ENCODE results near the gene MYOG. TPM values are rescaled to one million over a fixed set of nuclear protein-coding genes. Genes with fewer than 3 reads are reported as not detected.

The MYOG gene
- total RNA-seq, 1 donor from 2014 or later: not detected

- peak; percentile 78 for DNase-seq (ENCODE audit: low read depth)
Measured at GRCh38 chr1:203046984-203047630, 38.7 kb downstream of the MYOG start.

- DNase-seq (ENCODE audit: low read depth): no peak
Measured at GRCh38 chr1:203045821-203046594, 39.8 kb downstream of the MYOG start.

DNA sequence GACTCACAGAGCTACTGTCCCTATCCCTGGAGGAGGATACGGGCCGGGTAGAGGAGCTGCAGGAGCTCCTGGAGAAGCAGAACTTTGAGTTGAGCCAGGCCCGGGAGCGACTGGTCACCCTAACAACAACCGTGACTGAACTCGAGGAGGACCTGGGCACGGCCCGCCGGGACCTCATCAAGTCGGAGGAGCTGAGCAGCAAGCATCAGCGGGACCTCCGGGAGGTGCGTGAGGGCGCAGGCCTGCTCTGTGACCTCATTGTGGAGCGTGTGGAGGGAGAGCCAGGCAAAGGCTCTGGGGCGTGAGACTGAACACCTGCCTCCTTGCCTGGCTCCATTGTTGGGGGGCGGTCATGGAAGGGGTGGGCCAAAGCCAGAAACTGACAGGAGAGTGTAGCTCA lies 40.5 kb downstream of the MYOG start:
- DNase-seq (ENCODE audit: low read depth): no peak

DNA sequence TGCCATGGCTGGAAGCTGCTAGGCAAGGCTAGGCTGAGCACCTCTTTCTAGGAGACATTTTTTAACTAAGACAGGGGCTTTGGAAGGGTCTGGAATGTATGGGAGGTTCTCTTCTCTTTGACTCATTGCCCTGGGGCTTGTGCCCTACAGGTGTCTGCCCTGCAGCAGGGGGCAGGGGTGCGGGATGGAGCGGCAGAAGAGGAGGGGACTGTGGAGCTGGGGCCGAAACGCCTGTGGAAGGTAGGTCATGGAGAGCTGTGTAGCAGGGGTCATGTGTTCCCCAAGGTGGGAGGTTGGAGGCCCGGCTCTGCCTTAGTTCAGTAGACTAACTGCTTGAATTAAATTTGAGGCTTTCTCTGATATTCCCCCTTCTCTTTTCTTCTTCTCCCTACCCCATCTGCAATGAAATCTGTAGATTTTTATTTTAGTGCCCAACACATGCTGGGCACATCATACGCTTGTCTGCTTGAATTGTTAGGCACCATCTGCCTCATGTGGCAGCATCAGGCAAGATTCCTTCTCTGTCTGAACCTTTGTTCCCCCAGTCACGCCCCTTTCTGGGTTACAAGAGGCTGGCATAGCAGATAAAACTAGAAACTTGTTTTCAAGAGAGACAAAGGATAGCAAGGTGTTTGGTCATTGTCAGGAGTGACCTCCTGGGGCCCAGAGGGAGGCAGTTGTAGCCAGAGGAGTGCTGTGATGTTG lies 41.1 kb downstream of the MYOG start:
- no peak for DNase-seq (ENCODE audit: low read depth)

DNA sequence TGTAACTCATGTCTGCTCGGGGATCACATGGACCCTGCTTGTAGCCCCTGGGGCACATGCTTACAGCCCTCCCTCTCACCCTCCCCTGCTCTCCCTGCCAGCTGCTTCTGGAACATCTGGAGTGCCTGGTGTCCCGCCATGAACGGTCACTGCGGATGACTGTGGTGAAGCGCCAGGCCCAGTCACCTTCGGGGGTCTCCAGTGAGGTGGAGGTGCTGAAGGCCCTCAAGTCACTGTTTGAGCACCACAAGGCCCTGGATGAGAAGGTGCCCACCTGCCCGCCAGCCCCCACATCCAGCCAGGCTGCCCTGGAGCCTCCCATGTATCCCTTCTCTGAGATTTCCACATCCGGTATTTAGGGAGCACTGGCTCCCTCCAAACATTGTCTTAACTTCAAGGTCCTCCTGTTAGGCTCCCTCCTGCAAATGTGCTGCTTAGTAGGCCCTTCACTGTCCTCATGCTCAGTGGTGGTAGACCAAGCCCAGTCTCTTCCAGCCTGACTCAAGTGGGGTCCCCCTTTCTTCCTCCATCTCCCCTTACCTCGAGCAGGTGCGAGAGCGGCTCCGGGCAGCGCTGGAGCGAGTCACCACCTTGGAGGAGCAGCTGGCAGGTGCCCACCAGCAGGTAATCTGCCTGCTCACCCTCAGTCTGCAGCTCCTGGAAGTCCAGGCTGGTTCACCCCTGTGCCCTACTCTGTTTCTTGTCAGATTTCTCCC lies 41.8 kb downstream of the MYOG start:
- no peak for DNase-seq (ENCODE audit: low read depth)

GRCh38 chr1:203041351-203041932 lies 44.4 kb downstream of the MYOG start:
- no peak for DNase-seq (ENCODE audit: low read depth)

DNA sequence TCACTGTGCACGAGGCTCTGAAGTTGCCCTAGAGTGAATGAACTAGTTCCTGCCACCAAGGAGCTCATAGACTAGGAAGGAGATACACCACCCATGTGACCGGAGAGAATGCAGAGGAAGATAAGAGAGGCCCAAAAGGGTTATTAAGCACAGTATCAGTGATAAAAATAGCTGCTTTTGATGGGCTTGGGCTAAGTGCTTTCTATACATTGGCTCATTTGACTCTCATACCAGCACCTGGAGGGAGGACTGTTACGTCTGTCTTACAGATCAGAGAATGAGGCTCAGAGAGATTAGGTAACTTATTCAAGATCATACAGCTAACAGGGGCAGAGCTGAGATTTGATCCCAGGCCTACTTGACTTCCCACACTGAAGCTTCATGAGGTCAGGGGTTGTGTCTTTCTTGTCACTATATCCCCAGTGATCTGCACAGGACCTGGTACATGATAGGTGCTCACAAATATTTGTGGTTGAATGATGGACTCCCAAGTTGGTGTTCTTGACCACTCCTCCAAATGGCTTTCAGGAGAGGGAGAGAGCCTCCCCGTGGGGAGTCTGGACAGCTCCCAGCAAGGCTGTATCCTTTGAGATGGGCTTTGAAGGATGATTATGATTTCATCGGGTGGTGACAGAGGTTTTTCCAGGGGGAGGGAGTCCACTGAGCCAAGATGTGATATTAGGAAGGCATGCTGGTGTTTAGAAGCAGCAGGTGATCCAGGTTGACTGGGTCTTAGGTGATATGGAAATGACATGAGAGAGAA lies 45.1 kb downstream of the MYOG start:
- no peak for DNase-seq (ENCODE audit: low read depth)

DNA sequence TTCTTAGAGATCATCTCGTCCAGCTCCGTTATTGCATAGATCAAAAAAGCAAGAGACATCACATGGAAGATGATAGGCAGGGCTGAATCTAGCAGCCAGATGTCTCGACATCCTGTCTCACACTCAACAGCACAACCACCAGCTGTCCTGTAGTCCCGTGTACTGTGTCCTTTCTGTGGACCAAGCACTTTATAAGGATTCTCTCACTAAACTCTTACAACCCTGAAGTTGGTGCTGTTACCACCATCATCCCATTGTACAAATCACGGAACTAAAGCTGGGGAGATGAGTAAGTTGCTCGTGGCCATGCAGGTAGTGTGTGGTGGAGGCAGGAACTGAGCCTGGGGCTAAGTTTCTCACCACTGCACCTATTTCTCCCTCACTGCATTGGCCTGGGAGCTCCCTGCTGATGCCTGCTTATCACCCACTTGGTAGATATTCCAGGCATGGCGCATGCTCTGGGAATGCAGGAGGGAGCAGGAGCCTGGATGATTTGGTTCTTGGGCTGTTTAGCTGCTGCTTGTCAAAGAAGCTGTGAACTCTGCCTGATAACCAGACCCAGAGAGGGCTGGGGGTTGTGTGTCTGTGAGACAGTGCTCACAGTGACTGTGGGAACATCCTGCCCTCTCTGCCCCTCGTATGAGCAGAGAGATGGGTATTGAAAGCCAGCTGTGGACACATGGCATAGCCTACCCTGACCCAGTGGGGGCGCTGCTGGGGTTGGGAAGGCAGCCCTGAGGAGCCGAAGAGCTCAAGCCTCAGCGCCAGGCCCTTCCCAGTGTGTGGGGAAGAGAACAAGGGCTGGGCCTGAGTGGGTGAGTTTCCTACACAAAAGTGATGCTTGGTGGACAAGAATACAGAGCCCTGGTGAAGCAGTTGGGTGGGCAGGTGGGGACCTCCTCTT lies 46.0 kb downstream of the MYOG start:
- DNase-seq (ENCODE audit: low read depth): no peak

DNA sequence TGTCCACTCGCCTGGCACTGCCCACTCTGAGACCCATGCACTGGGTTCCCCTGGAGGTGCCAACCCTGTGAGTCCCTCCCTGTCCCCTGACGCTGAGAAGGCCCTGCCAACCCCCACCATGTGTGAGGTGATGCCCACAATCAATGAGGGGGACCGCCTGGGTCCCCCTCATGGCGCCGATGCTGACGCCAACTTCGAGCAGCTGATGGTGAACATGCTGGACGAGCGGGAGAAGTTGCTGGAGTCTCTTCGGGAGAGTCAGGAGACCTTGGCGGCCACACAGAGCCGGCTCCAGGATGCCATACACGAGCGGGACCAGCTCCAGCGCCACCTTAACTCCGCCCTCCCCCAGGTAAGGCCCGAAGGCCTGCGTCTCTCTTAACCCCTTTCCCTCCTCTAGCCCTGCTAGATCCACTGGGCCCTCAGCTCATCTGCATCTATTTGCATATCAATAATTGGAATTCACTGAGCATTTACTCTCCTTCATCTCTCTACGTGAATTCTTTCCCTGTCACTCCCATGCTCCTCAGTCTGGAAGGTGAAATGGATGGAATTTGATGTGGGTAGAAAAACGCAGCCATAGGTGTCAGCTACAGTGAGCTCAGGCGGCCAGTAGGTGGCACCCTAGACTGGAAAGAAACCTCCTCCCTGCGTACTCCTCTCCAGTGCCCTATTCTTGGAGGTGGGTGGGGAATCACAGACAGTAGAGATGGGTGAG lies 46.8 kb downstream of the MYOG start:
- DNase-seq (ENCODE audit: low read depth): peak; percentile 52

DNA sequence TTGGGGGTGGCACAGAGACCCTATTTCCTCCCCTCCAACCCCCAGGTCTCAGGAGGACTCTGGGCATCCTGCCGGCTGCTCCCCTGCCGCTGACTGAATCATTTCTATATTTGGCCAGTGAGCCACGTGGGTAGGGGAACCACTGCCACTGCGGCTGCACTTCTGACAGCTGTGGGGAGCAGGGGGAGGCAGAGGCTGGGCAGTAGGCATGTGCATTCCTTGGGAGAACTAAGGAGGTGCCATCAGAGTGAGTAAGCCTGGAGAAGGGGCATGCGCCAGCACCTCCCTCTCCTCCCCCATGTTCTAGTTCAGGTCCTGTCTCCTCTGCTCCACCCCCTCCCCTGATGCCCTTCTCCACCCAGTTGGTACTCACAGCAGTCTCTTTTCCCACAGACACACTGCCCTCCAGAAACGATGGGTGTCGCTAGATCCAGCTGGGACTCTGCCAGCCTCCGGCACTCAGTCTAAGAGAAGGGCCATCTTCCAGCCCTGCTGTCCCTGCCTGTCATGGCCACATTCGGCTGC lies 47.5 kb downstream of the MYOG start:
- peak; percentile 91 for DNase-seq (ENCODE audit: low read depth)

GRCh38 chr1:203037509-203038190 lies 48.2 kb downstream of the MYOG start:
- no peak for DNase-seq (ENCODE audit: low read depth)

- DNase-seq (ENCODE audit: low read depth): no peak
Measured at GRCh38 chr1:203036537-203036936, 49.3 kb downstream of the MYOG start.

DNA sequence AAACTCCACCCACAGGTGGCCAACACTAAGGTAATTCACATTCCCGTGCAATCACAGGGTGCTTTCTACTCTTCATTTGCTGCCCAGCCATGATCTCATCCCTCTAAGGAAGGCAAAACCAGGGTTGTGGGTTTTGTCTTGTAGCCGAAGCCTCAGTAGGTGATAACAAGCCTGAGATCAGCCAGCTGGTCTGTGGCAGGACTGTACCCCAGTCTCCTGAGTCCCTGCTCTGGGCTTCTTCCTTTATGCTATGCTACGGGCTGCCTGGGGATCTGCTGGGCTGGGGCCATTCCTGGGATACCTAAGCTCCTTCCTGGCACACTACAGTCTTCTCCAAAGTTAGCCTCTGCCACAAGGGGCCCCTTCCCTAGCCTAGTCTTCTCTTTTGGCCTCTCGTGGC lies 49.7 kb downstream of the MYOG start:
- DNase-seq (ENCODE audit: low read depth): no peak

- no peak for DNase-seq (ENCODE audit: low read depth)
Measured at GRCh38 chr1:203035111-203036000, 50.5 kb downstream of the MYOG start.

GRCh38 chr1:203034422-203035110 lies 51.2 kb downstream of the MYOG start:
- DNase-seq (ENCODE audit: low read depth): no peak

DNA sequence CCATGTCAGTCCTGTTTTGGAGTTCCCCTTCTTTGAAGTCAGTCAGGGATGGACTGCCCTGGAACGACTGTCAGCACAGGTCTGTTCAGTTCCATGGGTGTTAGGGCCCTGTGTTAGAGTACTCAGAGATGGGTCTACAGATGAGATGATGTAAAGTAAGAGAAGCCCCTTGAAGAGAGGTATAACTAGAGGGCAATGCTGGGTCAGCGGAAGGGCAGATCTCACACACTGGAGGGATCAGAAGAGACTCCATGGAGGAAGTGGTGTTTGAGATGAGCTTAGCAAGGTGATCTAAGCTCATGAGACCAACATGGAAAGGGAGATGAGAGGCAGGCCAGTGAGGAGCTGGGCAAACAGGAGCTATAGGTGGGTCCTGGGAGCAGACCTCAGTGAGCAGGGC lies 51.9 kb downstream of the MYOG start:
- no peak for DNase-seq (ENCODE audit: low read depth)

DNA sequence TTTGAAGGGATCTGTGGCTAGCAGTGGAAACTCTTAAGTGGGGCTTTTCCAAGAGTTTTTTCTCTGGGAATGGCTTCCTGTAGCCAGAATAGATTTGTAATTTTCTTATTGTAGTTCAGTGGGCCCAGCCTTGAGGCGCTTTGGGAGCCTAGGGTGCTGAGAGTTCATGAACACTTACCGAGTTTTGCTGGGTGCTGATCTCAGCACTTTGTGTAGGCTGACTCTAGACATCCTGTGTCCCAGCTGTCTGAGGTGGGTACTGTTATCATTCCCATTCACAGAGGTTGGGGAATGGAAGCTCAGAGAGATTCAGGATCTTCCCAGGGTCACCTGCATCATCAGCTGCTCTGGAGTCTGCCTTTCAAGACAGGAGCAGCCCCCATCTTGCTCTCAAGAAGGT lies 52.5 kb downstream of the MYOG start:
- DNase-seq (ENCODE audit: low read depth): no peak
